HepG2 (cell line): ENCODE measurements around the gene AP3D1. TPM values are rescaled to one million over a fixed set of nuclear protein-coding genes. Genes with fewer than 3 reads are reported as not detected.

ENCODE experiments used
- ATAC-seq: fragments of 200-7000 bp; cut with Tn5 transposase; 3 replicates; pipeline ENCODE4 v1.9.1; 2020; ENCODE audit warnings: mild to moderate bottlenecking, moderate library complexity
- BruUV-seq: library from RNA; stranded (reverse); fragments of 400-500 nt; replicated peaks from 2 replicates; lab custom pipeline; 2021; lab: Mats Ljungman, UMichigan
- CTCF ChIA-PET: fragments of 300-600 bp; formaldehyde crosslinking; extraction: SDS; loops from one replicate; lab custom pipeline; 2021; ENCODE audit warnings: low total read pairs, inconsistent platforms, low intra/inter-chr PET ratio; lab: Yijun Ruan, JAX
- POLR2A ChIA-PET: fragments of 350-600 bp; sonication (Branson Sonifier 250); formaldehyde crosslinking; loops from one replicate; lab custom pipeline; 2020; ENCODE audit warnings: antibody characterized with exemption, inconsistent platforms; lab: Yijun Ruan, JAX
- DNase-seq: peaks from one replicate; pipeline ENCODE4 v3.0.0-alpha.2; 2015; ENCODE audit warnings: low spot score
- FAIRE-seq: peaks from 3 replicates; lab custom pipeline; 2011; peaks lifted over from hg19 to GRCh38; lab: Jason Lieb, UNC
- H2AFZ ChIP-seq: one replicate; pipeline ENCODE4 v1.6.1; 2011; ENCODE audit warnings: low read length, inconsistent platforms
- H3K27ac ChIP-seq: fragments of 300-600 bp; 3 replicates; pipeline ENCODE4 v1.8.0; 2011; ENCODE audit warnings: mixed run types, mild to moderate bottlenecking, mixed read lengths, low read length, inconsistent platforms; ENCODE audit not compliant: insufficient read depth; ENCODE audit errors: extremely low read length
- H3K27me3 ChIP-seq, 2 experiments: fragments of 200-600 bp in 1 of 2; 2 replicates in 1 of 2; 3 replicates in 1 of 2; pipeline versions ENCODE4 v1.6.0 to v1.8.0; 2011; ENCODE audit warnings: low read length in 2 of 2, mild to moderate bottlenecking in 2 of 2, moderate library complexity in 2 of 2, inconsistent platforms in 1 of 2; ENCODE audit not compliant: insufficient read depth in 2 of 2, control insufficient read depth in 1 of 2
- H3K36me3 ChIP-seq, 2 experiments: fragments of 200-600 bp in 1 of 2; replicated peaks in 1 of 2; 2 replicates in 1 of 2; 3 replicates in 1 of 2; pipeline versions ENCODE4 v1.5.1 to v1.8.0; 2011; ENCODE audit warnings: low read length in 2 of 2, inconsistent platforms in 1 of 2; ENCODE audit not compliant: insufficient read depth in 2 of 2, control insufficient read depth in 1 of 2
- H3K4me1 ChIP-seq: 2 replicates; pipeline ENCODE4 v1.5.1; 2012; ENCODE audit warnings: low read length, inconsistent platforms; ENCODE audit not compliant: insufficient read depth
- H3K4me2 ChIP-seq: 2 replicates; pipeline ENCODE4 v1.6.0; 2011; ENCODE audit warnings: low read depth, low read length, inconsistent platforms
- H3K4me3 ChIP-seq, 3 experiments: fragments of 200-600 bp in 1 of 3; sonication (generic), shearing (Covaris generic) in 1 of 3; replicated peaks in 1 of 3; 2 replicates each; pipeline ENCODE4 v1.5.1; 2011 to 2016; ENCODE audit warnings: low read length in 3 of 3, inconsistent platforms in 2 of 3, low read depth in 2 of 3, mild to moderate bottlenecking in 2 of 3, control low read depth in 1 of 3, mixed read lengths in 1 of 3; ENCODE audit not compliant: insufficient read depth in 1 of 3
- H3K79me2 ChIP-seq: one replicate; pipeline ENCODE4 v1.6.1; 2011; ENCODE audit warnings: low read length, inconsistent platforms; ENCODE audit not compliant: insufficient read depth
- H3K9ac ChIP-seq: 2 replicates; pipeline ENCODE4 v1.6.0; 2011; ENCODE audit warnings: mild to moderate bottlenecking, low read depth, low read length, inconsistent platforms; ENCODE audit not compliant: insufficient read depth
- H3K9me3 ChIP-seq: 2 replicates; pipeline ENCODE4 v1.5.1; 2012; ENCODE audit warnings: mild to moderate bottlenecking, low read length
- H4K20me1 ChIP-seq: 2 replicates; pipeline ENCODE4 v1.6.0; 2011; ENCODE audit warnings: inconsistent platforms, mild to moderate bottlenecking, low read length, moderate library complexity; ENCODE audit not compliant: insufficient read depth
- CCAR2 ChIP-seq: fragments of 200-400 bp; formaldehyde crosslinking; optimal IDR thresholded peaks from 2 replicates; pipeline ENCODE3; 2018; ENCODE audit warnings: low read depth, mild to moderate bottlenecking, low read length, moderate library complexity
- MEF2D ChIP-seq: sonication (generic); formaldehyde crosslinking; IDR thresholded peaks from 2 replicates; pipeline ENCODE4 v1.5.1; 2020; ENCODE audit warnings: mild to moderate bottlenecking, missing genetic modification reagents
- NR2F6 ChIP-seq, 2 experiments: IDR thresholded peaks; 2 replicates each; pipeline ENCODE4 v1.6.1; 2016; ENCODE audit warnings: antibody characterized with exemption in 1 of 2, mild to moderate bottlenecking in 1 of 2
- PITX1 ChIP-seq: sonication (generic); formaldehyde crosslinking; IDR thresholded peaks from 2 replicates; pipeline ENCODE4 v1.5.1; 2020; ENCODE audit warnings: mild to moderate bottlenecking, missing genetic modification reagents
- PRDM15 ChIP-seq: sonication (generic); formaldehyde crosslinking; IDR thresholded peaks from 2 replicates; pipeline ENCODE4 v1.4.0; 2020; ENCODE audit warnings: missing genetic modification reagents
- SAP130 ChIP-seq: IDR thresholded peaks from 2 replicates; pipeline ENCODE4 v1.6.1; 2016; ENCODE audit warnings: low read depth
- SOX13 ChIP-seq, 3 experiments: fragments of 450-650 bp in 1 of 3; sonication (generic) in 1 of 3; formaldehyde crosslinking in 1 of 3; IDR thresholded peaks in 2 of 3; conservative IDR thresholded peaks in 1 of 3; 2 replicates each; pipeline versions ENCODE4 v1.5.0 to v1.6.1; 2016 to 2020; ENCODE audit warnings: antibody characterized with exemption in 1 of 3, mild to moderate bottlenecking in 1 of 3, missing compliant biosample characterization in 1 of 3, missing genetic modification reagents in 1 of 3, moderate library complexity in 1 of 3
- TEF ChIP-seq: sonication (generic); formaldehyde crosslinking; IDR thresholded peaks from 2 replicates; pipeline ENCODE4 v1.5.0; 2020; ENCODE audit warnings: missing genetic modification reagents
- TSC22D2 ChIP-seq: sonication (generic); formaldehyde crosslinking; IDR thresholded peaks from 2 replicates; pipeline ENCODE4 v1.5.1; 2020; ENCODE audit warnings: missing genetic modification reagents, mild to moderate bottlenecking, borderline replicate concordance
- ZNF510 ChIP-seq: sonication (generic); formaldehyde crosslinking; IDR thresholded peaks from 2 replicates; pipeline ENCODE4 v1.4.0; 2020; ENCODE audit warnings: low read depth, mild to moderate bottlenecking, missing genetic modification reagents
- ZNF646 ChIP-seq: sonication (generic); formaldehyde crosslinking; IDR thresholded peaks from 2 replicates; pipeline ENCODE4 v1.9.0; 2021; ENCODE audit warnings: mild to moderate bottlenecking, missing genetic modification reagents
- WGBS: methylation state at CpG from one replicate; pipeline ENCODE4 v1.1.6; 2017; ENCODE audit warnings: low lambda C conversion rate; 5-methylcytosine and 5-hydroxymethylcytosine counted together
- in situ Hi-C: cut with HindIII; loops from 2 replicates; pipeline ENCODE4 v1.10.0; 2017; ENCODE audit warnings: low pct_unique_long_range_greater_than_20kb; ENCODE audit not compliant: extremely low pct_ligation_motif_present
- intact Hi-C: fragments of 100-400 bp; cut with micrococcal nuclease; formaldehyde crosslinking; loops from one replicate; pipeline ENCODE4 v1.10.0; 2022; ENCODE audit not compliant: unreplicated experiment
- polyA plus RNA-seq, 8 experiments: library from polyadenylated mRNA; depleted of rRNA in 3 of 8; stranded (reverse) in 7 of 8; unstranded in 1 of 8; fragments of >200 nt; fragmentation: Illumina TruSeq in 4 of 8; extraction: Trizol in 4 of 8; gene quantifications; 2 replicates each; pipeline versions ENCODE4 v1.2.1 to v1.2.3, GENCODE V29; 2011 to 2016; ENCODE audit warnings: low read depth in 4 of 8, missing spikeins in 1 of 8, mixed read lengths in 1 of 8; ENCODE audit not compliant: insufficient read depth in 1 of 8
- total RNA-seq, 5 experiments: library from RNA; depleted of rRNA; stranded (reverse); fragments of >200 nt; fragmentation: Illumina TruSeq; extraction: Trizol; gene quantifications; 2 replicates each; pipeline ENCODE4 v1.2.3, GENCODE V29; 2016; ENCODE audit warnings: low read depth in 1 of 5

The AP3D1 gene
- total and polyA plus RNA-seq, 2 of the 13 experiments (the other 11 are each of a cell fraction or from before 2014, with no cell fraction given) = 68.0 to 82.6 TPM

- ATAC-seq = no peak
- Histone ChIP-seq H3K9ac (no peak overlapping the region), H3K79me2 (no peaks in the 10 kb centered on the region), H3K4me2 (no peak overlapping the region), H3K27ac (no peak overlapping the region), H2AFZ (no peak overlapping the region), H3K27me3 (no peaks in the 10 kb centered on the region), H3K4me3 (no peak overlapping the region), H3K36me3 (peaks cover 6 to 7% of the 10 kb centered on the region in 2 experiments; a peak in 3 of 5 replicates), H3K9me3 (no peaks in the 10 kb centered on the region), H4K20me1 (no peaks in the 10 kb centered on the region), H3K4me1 (peaks cover 26% of the 10 kb centered on the region)
- FAIRE-seq = no peak
- CTCF ChIA-PET = no interaction called here
- no peak for DNase-seq
- intact Hi-C loops (no loop called here), in situ Hi-C loops (no loop called here)
- WGBS = 92% methylated on average over 16 of the region's 30 CpGs
- POLR2A ChIA-PET = no interaction called here
- BruUV-seq = no TSS peak
- TF ChIP-seq SOX13 (IDR thresholded peaks at IDR 0.05) (no peak), SOX13 (CRISPR knock-in tag; conservative IDR thresholded peaks at IDR 0.05 in 1 of 2, IDR thresholded peaks at IDR 0.05 in 1 of 2) (no peak), TSC22D2 (CRISPR knock-in tag) (no peak), CCAR2 (no peak), ZNF646 (CRISPR knock-in tag) (no peak), PITX1 (CRISPR knock-in tag) (no peak), ZNF510 (CRISPR knock-in tag) (no peak), PRDM15 (no peak), NR2F6 (IDR thresholded peaks at IDR 0.05) (no peak), NR2F6 (CRISPR knock-in tag; IDR thresholded peaks at IDR 0.05) (no peak), SAP130 (CRISPR knock-in tag) (no peak), TEF (CRISPR knock-in tag) (no peak), MEF2D (CRISPR knock-in tag) (no peak)
Observed at GRCh38 chr19:2081873-2082810, 69.2 kb downstream of the AP3D1 start.
